Activated CD4-positive, alpha-beta T cell treated with anti-CD3 and anti-CD28 coated beads, Interleukin-2, amount 50 U/mL, for 16 hours (primary cell): ENCODE data around the gene DDX31.

Experiments
- DNase-seq: peaks from one replicate; pipeline ENCODE4 v3.0.0-alpha.2; 2020

The DDX31 gene

GRCh38 chr9:132543251-132543650 is 126.5 kb downstream of the DDX31 start:
- DNase-seq: no peak
